ENCODE data around the gene CDKAL1.
"Not testable (repeated sequence)": the region's sequence is repeated elsewhere in the genome, so short reads cannot be mapped to it uniquely, and the experiment has no call there.

The CDKAL1 gene

DNA sequence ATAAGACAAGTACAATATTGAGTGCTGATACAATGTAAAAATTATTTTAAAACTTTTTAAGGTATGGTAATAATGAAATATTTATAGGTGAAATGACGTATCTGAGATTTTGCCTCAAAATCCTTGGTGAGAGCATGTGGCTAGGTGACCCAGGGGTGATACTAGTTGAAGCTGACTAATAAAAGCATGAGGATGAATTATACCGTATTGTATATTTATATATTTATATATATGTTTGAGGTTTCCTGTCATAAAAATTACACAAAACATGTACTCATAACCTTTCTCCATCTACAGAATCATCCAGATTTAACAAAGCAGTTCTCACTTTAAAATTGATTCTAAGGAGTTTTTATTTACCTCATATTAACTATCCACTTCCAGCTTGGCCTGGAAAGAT lies 358.1 kb downstream of the CDKAL1 start:
- DNase-seq: no peak

DNA sequence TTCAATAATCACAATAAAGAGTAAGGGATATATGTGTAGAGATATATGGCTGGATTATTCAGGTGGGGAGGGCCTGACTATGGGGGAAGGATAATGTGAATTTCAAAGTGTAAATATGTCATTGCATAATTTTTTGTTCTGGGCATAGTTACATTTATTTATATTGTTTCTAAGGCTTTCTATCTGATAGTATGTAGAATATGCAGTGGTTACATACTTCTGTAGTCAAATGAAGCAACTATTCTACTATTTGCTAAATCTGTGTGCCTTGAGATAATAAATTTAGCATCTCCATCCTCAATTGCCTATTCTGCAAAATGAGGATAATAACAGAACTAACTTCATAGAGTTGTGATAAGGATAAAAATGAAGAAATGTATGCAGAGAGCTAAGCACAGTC lies 359.2 kb downstream of the CDKAL1 start:
- DNase-seq: no peak

DNA sequence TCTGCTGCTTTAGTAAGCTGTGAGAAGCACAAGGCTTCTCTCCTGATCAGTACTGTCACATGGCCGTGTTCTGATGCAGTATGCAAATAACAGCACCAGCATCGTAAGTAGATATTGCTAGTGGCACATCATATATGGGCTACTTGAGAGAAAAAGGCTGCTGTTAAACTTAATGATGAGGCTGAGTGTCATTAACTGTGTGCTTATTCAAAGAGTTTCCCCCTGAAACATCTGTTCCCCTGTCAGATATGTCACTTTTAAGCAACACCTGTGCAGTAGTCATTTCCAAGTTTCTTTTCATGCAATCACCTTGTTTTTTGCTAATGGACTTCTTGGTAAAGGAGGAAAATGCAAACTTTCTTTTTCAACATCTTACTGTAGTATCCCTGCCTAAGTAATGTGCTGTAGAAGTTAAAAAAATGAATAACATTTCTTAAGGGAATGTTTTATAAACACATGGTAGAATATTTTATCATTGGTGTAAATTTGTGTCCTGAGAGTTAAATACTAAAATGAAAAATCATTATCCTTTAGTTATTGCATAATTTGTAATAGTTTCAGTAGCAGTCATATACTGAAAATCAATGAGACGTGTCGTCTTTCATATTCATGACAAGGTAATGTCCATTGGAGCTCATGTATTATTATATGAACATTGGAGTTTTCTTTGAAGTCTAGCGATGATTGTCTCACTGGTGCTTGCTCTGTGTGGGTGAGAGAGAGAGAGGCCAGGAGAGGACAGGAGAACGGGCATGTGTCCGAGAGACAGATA lies 366.3 kb downstream of the CDKAL1 start:
- DNase-seq: no peak

DNA sequence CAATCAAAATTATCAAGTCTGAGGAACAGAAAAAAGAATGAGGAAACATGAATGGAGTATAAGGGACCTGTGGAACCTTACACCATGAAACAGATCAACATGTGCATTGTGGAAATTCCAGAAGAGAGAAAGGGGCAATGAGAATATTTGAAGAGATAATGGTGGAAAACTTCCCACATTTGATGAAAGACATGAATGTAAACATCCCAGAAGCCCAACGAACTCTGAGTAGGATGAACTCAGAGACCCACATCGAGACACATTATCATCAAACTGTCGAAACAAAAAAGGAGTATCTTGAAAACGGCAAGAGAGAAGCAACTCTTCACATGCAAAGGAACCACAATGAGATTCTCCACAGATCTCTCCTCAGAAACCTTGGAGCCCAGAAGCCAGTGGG lies 371.1 kb downstream of the CDKAL1 start:
- no peak for DNase-seq

DNA sequence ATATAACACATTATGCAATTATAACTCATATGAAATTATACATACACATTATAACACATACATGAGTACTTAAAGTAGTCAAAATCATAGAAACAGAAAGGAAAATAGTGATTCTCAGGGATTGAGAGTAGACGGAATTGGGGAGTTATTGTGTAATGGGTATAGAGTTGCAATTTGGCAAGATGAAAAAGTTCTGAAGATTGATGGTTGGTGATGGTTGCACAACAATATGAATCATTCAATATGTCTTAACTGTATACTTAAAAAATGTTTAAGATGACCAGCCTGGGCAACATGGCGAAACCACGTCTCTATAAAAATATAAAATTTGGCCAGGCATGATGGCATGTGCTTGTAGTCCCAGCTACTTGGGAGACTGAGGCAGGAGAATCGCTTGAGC lies 372.7 kb downstream of the CDKAL1 start:
- no peak for DNase-seq

DNA sequence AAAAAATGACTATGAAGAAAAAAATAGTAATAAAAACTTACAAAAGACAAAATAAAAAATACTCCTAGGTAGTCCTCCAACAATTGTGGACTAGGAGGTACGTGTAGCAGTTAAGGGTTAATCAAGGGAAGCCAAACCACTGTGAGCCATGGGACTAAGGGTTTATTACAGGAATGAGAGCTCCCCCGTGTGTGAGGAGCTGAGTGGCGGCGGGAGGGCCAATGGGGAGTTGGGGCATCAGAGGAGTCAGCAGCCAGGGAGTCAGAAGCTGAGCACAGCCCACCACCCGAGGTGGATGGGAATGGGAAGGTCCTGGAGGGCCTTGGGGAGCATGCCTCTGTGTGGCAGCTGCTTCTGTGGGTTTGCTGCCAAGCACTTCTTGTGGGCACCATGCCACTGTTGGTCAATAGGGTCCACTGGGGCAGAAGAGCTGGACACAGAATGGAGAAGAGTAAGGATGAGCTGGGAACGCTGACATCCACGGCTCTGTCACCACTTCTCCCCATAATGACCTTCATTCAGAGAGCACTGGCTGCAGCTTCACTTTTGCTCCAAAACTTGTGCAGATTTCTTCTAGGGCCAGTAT lies 373.3 kb downstream of the CDKAL1 start:
- DNase-seq: no peak

DNA sequence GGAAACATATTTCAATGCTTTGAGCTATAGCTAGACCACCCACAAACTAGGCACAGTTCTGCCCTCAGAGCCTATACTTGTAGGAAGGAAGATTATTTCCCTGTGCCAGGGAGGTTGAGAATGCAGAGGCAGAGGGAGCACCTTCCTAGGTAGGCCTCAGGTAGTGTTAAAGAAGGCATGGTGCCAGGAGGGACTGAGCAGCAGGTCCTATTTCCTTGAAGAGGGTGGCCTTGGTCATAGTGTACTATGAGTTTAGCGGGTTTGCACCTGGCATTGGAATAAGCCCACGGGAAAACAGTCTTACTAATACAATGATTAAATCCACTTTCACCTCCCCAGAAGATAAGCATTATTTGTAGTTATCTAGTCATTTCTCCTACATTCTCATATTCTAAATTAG lies 375.4 kb downstream of the CDKAL1 start:
- no peak for DNase-seq

DNA sequence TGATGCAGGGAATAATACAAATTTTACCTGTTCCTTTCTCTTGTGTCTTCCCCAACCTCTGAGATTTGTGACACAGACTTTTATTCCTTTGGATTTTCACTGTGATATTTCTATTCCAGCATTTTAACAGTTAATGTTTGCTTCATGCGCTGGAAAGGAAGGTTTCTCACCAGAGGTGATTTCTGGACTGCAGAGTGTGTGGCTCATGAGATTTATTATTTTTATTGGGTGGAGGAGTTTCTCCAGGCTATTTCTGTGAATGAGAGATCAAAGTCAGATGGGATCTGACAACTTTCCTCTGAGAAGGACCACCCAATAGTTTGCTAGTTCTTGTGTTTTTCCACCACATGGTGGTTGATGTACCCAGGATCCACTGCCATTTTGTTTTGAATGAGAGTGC lies 377.5 kb downstream of the CDKAL1 start:
- no peak for DNase-seq

DNA sequence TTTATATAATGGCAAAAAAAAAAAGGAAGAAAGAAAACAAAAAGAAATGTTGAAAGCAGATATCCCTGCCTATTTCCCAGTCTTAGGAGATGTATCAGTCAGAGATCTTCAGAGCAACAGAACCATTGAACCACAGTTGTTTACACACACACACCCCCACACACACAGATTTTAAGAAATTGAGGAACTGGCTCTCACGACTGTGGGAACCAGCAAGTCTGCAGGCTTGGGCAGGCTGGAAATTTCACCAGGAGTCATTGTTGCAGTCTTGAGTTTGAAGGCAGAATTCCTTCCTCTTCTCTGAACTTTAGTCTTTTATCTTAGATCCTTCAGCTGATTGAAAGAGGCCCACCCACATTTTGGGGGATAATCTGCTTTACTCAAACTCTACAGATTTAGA lies 380.9 kb downstream of the CDKAL1 start:
- DNase-seq: no peak

DNA sequence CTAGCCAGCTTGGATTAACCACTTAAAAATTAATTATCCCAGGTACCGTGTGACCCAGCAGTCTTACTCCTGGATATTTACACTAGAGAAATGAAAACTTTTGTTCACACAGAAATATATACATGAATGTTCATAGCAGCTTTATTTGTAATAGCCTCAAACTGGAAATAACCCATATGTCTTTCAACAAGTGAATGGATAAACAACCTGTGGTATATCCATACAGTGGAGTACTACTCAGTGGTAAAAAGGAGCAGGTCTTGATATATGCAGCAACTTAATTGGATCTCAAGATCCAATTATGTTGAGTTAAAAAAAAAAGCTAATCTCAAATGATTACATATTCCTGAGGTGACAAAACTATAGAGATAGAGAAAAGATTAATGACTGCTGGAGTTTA lies 381.4 kb downstream of the CDKAL1 start:
- DNase-seq: no peak

DNA sequence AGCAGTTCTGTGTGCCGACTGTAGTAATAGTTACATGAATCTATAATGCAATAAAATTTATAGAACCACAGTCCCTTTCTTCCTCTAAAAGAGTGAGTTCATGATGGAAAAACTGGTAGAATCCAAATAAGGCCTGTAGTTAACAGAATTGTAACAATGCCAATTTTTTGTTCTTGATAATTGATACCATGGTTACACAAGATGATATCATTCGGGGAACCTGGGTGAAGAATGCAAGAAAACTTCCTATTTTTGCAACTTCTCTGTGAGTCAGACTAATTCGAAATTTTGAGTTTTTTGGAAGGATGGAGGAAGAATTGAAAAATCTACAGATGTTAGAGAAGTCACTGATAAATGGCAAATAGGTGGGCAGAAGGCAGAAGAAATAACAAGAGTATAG lies 381.8 kb downstream of the CDKAL1 start:
- no peak for DNase-seq

DNA sequence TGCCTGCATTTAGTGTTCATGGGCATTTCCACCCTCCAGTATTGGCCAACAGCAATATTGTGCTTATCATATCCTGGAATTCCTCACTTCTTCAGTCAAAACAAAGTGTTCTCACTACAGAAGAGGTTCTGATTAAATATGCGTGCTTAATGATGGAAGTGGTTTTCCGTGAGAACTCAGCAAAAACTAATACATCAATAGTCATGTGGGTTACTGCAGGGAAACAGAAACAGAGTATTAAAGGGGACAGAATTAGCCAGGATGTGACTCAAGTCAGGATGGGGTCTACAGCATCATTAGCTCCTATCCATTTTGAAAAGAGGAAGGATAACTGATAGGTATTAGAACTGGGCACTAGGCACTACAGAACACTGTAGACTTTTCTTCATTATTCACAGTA lies 384.6 kb downstream of the CDKAL1 start:
- no peak for DNase-seq

DNA sequence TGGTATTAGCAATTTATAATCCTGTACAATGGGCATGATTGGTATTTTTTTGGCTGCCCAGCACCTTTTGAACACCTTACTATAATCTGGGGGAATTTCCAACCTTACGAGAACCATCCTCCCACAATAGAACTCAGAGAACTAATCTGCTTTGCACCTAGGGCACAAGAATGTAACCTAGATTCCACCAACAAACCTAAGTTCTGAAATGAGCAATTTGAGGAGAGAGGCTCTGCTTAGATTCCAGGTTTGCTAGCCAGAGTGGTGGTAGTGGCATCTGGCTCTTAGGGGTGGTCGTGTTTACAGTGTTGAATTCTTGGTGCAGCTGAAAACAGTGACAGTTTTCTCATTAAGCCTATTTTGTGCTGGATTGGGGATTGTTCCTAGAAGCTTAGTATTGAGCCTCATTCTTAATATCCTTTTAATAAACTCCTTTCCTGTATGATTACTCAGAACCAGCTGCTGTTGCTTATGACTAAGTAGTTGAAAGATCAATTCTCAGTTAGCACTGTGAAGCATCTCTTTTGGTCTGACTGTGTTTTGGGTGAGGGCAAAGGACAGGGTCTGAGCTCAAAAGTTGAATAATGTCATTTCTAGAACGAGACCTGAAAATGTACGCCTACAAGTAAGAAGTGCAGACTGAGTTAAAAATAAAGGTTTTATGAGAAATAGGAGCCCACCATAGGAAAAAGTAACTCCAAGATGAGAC lies 385.6 kb downstream of the CDKAL1 start:
- no peak for DNase-seq

DNA sequence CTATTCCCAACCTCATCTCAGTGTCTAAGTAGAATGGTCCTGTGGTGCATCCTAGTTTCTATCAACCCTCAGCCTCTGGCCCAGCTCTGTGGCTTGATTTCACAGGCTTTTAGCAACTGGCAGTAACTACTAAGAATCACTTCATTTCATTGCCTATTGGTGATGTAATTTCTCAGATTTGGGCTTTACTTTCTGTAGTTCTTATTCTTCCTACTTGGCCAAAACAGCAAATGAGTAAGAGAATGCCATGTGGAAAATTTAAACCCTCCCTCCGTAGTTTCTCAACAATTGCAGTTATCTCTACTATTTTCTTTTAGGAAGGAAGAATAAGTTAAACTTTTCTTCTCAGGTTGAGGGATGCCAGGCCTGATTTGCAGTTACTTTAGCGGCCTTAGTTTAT lies 387.3 kb downstream of the CDKAL1 start:
- no peak for DNase-seq

DNA sequence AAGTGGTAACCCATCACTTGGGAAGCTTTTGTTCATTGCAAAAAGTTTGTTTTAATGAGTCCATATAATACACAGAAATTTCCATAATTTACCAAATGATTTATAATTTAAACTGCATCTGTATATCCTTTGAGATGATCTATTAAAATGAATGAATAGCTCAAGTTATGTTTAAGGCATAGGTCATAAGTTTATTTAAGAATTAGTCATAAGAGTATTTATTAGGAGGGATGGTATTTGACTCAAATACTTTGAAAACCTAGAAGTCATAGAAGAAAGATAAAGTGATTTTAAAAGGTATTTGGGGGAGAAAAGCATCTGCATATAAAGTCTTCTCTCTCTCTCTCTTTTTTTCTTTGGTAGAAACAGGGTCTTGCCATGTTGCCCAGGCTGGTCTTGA lies 388.5 kb downstream of the CDKAL1 start:
- DNase-seq: no peak

DNA sequence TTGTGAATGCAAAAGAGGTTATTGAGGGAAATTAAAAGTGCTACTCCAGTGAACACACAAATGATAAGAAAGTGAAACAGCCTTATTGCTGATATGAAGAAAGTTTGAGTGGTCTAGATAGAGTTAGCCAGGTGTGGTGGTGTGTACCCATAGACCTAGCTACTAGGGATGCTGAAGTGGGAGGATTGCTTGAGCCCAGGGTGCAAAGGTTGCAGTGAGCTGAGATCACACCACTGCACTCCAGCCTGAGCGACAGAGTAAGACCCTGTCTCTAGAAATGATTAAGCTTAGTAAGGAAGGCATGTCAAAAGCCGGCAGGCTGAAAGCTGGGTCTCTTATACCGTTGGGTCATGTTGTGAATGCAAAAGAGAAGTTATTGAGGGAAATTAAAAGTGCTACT lies 389.8 kb downstream of the CDKAL1 start:
- not testable (repeated sequence) for DNase-seq

DNA sequence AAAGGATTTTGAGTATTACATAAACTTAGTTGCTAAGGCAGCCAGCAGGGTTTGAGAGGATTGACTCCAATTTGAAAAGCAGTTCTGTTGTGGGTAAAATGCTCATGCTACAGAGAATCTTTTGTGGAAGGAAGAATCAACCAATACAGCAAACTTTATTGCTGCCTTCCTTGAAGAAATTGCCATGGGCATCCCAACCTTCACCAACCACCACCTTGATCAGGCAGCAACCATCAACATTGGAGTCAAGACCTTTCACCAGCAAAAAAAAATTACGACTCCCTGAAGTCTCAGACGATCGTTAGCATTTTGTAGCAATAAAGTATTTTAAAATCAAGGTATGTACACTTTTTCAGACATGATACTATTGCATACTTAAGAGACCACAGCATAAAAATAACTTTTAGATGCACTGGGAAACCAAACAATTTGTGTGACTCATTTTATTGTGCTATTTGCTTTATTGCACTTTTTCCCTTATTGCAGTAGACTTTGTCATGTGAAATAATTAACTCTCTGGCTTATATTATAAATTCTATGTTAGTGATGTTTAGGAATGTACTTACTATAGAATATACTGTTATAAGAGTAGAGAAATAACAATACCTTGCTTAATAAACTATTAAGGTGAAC lies 390.8 kb downstream of the CDKAL1 start:
- DNase-seq: no peak

DNA sequence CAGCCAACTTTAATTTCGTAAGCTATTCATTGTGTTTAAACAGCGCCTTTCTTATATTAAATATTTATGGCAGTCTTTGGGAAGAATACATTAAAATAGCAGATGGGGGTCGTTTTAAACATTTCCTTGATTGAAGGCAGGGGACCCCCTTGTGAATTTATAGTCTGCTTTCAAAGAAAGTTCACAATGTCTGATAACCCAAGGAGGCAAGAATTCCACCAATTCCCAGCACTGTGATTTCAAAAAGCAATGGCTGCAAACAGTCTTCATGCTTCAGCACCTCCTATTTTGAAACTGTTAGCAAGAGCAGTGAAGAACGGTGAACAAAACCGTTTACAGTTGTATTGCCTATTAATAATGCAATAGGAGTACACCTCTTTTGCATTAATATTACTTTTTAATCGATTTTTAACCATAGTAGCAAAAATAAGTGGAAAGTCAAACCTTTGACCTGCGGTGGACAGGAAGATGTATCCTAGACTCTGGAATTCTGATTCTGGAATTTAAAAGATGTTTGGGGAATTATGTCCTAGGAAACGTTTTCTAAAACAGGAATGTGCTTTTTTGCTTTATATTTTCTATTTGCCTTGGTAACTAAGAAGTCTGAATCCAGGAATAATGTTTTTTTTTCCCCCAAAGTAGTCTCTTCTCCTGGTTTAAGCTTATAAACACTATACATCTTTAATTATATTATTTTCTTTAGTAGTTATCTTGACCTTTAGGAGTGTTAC lies 393.0 kb downstream of the CDKAL1 start:
- no peak for DNase-seq

DNA sequence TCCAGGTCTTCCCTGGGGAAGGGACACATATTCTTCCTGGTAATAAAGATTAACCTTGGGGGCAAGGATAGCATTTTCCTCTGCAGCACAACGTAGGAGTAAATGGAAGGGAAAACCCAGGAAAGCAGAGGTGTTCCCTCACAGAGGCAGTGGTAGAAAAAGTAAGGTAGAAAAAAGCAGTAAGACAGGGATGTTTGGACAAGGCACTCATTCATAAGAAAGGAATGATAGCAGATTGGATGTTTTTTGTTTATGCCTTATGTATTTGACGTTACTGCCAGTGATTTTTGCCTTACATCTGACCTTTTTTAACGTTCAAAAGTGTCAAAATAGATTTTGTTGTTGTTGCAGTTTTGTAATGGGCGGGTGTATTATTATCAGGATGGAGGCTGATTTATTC lies 395.0 kb downstream of the CDKAL1 start:
- no peak for DNase-seq

DNA sequence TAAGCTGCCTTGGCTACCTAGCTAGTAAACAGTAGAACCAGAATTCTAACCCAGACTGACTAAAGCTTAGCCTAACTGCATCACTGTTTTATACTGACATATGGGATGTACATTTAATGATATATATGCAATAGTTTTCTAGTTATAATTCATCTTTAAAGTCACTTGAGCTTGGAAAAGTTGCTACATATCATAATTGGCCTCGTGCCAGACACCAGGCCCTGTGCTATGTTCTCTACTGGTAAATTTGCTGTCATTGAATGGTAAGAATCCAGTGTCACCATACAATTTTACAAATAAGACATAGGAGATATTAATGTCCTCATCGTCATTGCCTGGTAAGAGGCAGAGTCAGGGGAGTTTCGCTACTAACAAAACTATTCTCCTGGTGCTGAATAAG lies 396.8 kb downstream of the CDKAL1 start:
- no peak for DNase-seq

DNA sequence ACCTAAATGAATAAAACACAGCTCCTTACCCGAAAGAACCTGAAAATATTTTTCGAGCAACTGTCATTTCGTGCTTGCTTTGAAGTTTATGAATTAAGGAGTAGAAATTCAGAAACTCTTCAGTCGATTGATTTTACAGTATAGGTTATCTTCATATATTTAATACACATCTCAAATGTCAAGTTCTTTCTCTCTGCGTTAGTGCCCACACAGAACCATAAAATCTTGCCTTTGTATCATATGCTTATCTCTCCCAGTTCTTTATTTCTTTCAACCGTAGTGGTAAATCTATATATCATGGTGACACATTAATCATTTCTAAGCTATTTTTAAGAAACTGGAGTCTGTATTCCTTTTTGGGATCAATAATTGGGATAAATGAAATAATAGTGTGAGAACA lies 397.5 kb downstream of the CDKAL1 start:
- no peak for DNase-seq

DNA sequence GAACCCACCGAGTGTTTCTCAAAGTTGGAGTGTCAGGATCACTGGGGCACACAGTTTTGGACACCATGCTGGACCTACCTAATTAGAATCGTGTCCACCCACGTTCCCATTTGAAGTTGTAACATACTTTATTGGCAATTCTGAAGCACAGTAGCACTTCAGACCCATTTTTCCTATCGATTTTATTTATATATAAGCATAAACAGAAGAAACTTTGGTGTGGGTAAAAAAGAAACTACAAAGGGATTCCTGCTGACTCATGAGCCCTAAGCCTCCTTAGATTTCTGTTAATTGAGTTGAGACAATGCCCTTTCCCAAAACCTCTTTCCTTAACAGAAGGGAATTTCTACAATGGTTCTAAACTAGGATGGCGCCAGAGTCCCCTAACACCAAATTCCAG lies 398.0 kb downstream of the CDKAL1 start:
- no peak for DNase-seq
